Measurements from ENCODE around the gene ANTXR2.
"Not testable (repeated sequence)": the region's sequence is repeated elsewhere in the genome, so short reads cannot be mapped to it uniquely, and the experiment has no call there.

Gene ANTXR2

GRCh38 chr4:80072744-80073472 lies at the start of gene ANTXR2:
TSS of gene ANTXR2 (minus strand) at chr4:80073229. CDS start at chr4:80072560, 669 bp downstream.
- DNase-seq, result peak; percentile 28

- DNase-seq, result not testable (repeated sequence)
These were observed 48.8 kb upstream of the ANTXR2 start for GRCh38 chr4:80121815-80122214.

- not testable (repeated sequence) for DNase-seq
These were observed 46.6 kb upstream of the ANTXR2 start for GRCh38 chr4:80119620-80120019.

GRCh38 chr4:80116516-80116915 lies 43.5 kb upstream of the ANTXR2 start:
- DNase-seq, result no peak

GRCh38 chr4:80115368-80116181 lies 42.5 kb upstream of the ANTXR2 start:
- DNase-seq, result no peak

GRCh38 chr4:80114732-80115265 lies 41.8 kb upstream of the ANTXR2 start:
- no peak for DNase-seq

- no peak for DNase-seq
These were observed 40.6 kb upstream of the ANTXR2 start for GRCh38 chr4:80113615-80114014.

- no peak for DNase-seq
These were observed 39.2 kb upstream of the ANTXR2 start for GRCh38 chr4:80112236-80112635.

GRCh38 chr4:80111276-80111675 lies 38.2 kb upstream of the ANTXR2 start:
- no peak for DNase-seq

- DNase-seq, result no peak
These were observed 34.3 kb upstream of the ANTXR2 start for GRCh38 chr4:80107374-80107773.

- DNase-seq, result no peak
These were observed 31.9 kb upstream of the ANTXR2 start for GRCh38 chr4:80104927-80105326.

GRCh38 chr4:80103629-80104028 lies 30.6 kb upstream of the ANTXR2 start:
- no peak for DNase-seq

GRCh38 chr4:80101792-80102116 lies 28.7 kb upstream of the ANTXR2 start:
- DNase-seq, result no peak

- no peak for DNase-seq
These were observed 28.2 kb upstream of the ANTXR2 start for GRCh38 chr4:80101071-80101791.

GRCh38 chr4:80099671-80100070 lies 26.6 kb upstream of the ANTXR2 start:
- no peak for DNase-seq

- no peak for DNase-seq
These were observed 25.6 kb upstream of the ANTXR2 start for GRCh38 chr4:80098635-80099034.

- DNase-seq, result no peak
These were observed 24.6 kb upstream of the ANTXR2 start for GRCh38 chr4:80097400-80098177.

GRCh38 chr4:80096175-80096850 lies 23.3 kb upstream of the ANTXR2 start:
- no peak for DNase-seq

GRCh38 chr4:80094191-80094590 lies 21.2 kb upstream of the ANTXR2 start:
- no peak for DNase-seq

- DNase-seq, result no peak
These were observed 20.5 kb upstream of the ANTXR2 start for GRCh38 chr4:80093563-80093962.

- no peak for DNase-seq
These were observed 19.8 kb upstream of the ANTXR2 start for GRCh38 chr4:80092847-80093246.

- DNase-seq, result no peak
These were observed 19.1 kb upstream of the ANTXR2 start for GRCh38 chr4:80092088-80092487.
